ENCODE results near the gene KIFC1. TPM values are rescaled to one million over a fixed set of nuclear protein-coding genes. Genes with fewer than 3 reads are reported as not detected.
A peak's percentile ranks its signal among the peaks of the same experiment; 100 is the strongest.

Gene KIFC1
- total and polyA plus RNA-seq, 9 of the 15 experiments (the other 6 are each of a cell fraction or from before 2014, with no cell fraction given), result 1.3 to 95.2 (median 76.9) TPM

- TF ChIP-seq CHD4 (IDR thresholded peaks at IDR 0.05; ENCODE audit: insufficient read depth, insufficient replicate concordance, low read depth, low read length, poor library complexity, severe bottlenecking) (no peak), MLX (CRISPR knock-in tag; conservative IDR thresholded peaks at IDR 0.05) (no peak), CAMTA2 (CRISPR knock-in tag; conservative IDR thresholded peaks at IDR 0.05) (0 out of 2 replicates have a peak, but pooled peaks have one; percentile 54), KAT2B (IDR thresholded peaks at IDR 0.05; ENCODE audit: low read depth, low read length) (no peak), ZFP91 (CRISPR knock-in tag; IDR thresholded peaks at IDR 0.05) (peak; percentile 50; the same call in 1 of the 2 replicates), STAT5A (IDR thresholded peaks at IDR 0.05; ENCODE audit: borderline replicate concordance, low read length) (peak; percentile 58; the same call in 1 of the 2 replicates), TAF1 (IDR thresholded peaks at IDR 0.05; ENCODE audit: control insufficient read depth, extremely low read depth, insufficient read depth, low read length, severe bottlenecking) (peak; percentile 76), ZNF140 (CRISPR knock-in tag; IDR thresholded peaks at IDR 0.05) (no peak), SP1 (CRISPR knock-in tag; IDR thresholded peaks at IDR 0.05) (peak; percentile 99), ZNF146 (CRISPR knock-in tag; IDR thresholded peaks at IDR 0.05; ENCODE audit: unreplicated experiment) (no peak), CTBP1 (IDR thresholded peaks at IDR 0.05; ENCODE audit: borderline replicate concordance) (peak; percentile 89), TBP (optimal IDR thresholded peaks at IDR 0.05; ENCODE audit: low read depth, low read length) (peak; percentile 59), IRF9 (tag; IDR thresholded peaks at IDR 0.05) (no peak), MTF1 (CRISPR knock-in tag; IDR thresholded peaks at IDR 0.05; ENCODE audit: borderline replicate concordance) (0 out of 2 replicates have a peak, but pooled peaks have one; percentile 73), GMEB1 (CRISPR knock-in tag; IDR thresholded peaks at IDR 0.05) (peak; percentile 86), SREBF1 (IDR thresholded peaks at IDR 0.05; ENCODE audit: borderline replicate concordance, low read depth, low read length) (peak; percentile 96), PCBP2 (IDR thresholded peaks at IDR 0.05; ENCODE audit: low read depth, low read length, poor library complexity, severe bottlenecking) (no peak), PCBP1 (IDR thresholded peaks at IDR 0.05; ENCODE audit: low read depth, low read length, poor library complexity, severe bottlenecking) (no peak), RBBP5 (IDR thresholded peaks at IDR 0.05; ENCODE audit: borderline replicate concordance, insufficient read depth, low read length, poor library complexity, severe bottlenecking) (peak; percentile 47), ZNF124 (CRISPR knock-in tag; IDR thresholded peaks at IDR 0.05) (no peak), ZNF778 (CRISPR knock-in tag; IDR thresholded peaks at IDR 0.05) (no peak), TEAD1 (CRISPR knock-in tag; IDR thresholded peaks at IDR 0.05) (no peak)
Measured at GRCh38 chr6:33417903-33418689, 26.5 kb downstream of the KIFC1 start, which contains the start of gene CUTA (continued).
